ENCODE results near the gene JAK1. TPM values are rescaled to one million over a fixed set of nuclear protein-coding genes. Genes with fewer than 3 reads are reported as not detected.

JAK1 gene
- total and polyA plus RNA-seq, 2 experiments from 2014 or later = 90.8 to 124 TPM

DNA sequence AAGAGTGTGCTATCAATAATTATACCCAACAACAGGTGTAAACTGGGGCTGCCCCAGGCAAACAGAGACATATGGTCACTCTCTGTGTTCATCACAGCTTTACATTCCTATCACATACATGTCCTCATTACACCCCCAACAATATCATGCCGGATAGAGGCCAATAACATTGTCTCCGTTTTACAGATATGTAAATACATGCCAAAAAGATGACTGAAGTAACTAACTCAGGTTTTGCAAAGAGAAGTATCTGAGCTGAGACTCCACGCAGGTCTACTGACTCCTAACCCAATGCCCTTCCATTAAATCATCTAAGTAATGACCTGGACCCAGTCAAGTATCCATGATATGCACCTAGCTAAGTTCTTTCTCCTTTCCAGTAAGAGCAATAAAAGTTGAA, 55.0 kb downstream of the JAK1 start:
- Histone ChIP-seq H3K4me1 (ENCODE audit: insufficient read depth) (peaks cover 48% of the 10 kb centered on the region), H3K4me2 (ENCODE audit: unreplicated experiment) (peak overlapping the region; percentile 58), H4K20me1 (ENCODE audit: insufficient read depth) (no peaks in the 10 kb centered on the region), H3K27ac (peak overlapping the region; percentile 80), H3K36me3 (ENCODE audit: low read depth) (no peaks in the 10 kb centered on the region), H3F3A (ENCODE audit: insufficient read depth) (peaks cover 19% of the 10 kb centered on the region), H3K27me3 (replicated peaks; ENCODE audit: insufficient read depth) (no peaks in the 10 kb centered on the region), H3K9me3 (ENCODE audit: low read depth) (no peaks in the 10 kb centered on the region), H3K9ac (peak overlapping the region; percentile 44; the same call in 1 of the 2 replicates), H3K4me3 (no peak overlapping the region), H2AFZ (no peak overlapping the region), H3K9me2 (ENCODE audit: insufficient read depth) (no peaks in the 10 kb centered on the region), H3K79me2 (ENCODE audit: insufficient read depth) (peaks cover 98% of the 10 kb centered on the region)
- 73 to 81% methylated on average over 3 of the region's 3 CpGs for WGBS, 2 experiments (ENCODE audit: low coverage in 1 of 2, low lambda C conversion rate in 2 of 2, missing lambda C conversion rate in 2 of 2)
- TF ChIP-seq EZH2 (IDR thresholded peaks at IDR 0.05; ENCODE audit: insufficient read depth, poor library complexity, severe bottlenecking) (no peak), EZH2phosphoT487 (IDR thresholded peaks at IDR 0.05; ENCODE audit: insufficient read depth, low read depth) (no peak)
- in situ Hi-C loops (cut with MboI) = no loop called here
- no peak for DNase-seq

DNA sequence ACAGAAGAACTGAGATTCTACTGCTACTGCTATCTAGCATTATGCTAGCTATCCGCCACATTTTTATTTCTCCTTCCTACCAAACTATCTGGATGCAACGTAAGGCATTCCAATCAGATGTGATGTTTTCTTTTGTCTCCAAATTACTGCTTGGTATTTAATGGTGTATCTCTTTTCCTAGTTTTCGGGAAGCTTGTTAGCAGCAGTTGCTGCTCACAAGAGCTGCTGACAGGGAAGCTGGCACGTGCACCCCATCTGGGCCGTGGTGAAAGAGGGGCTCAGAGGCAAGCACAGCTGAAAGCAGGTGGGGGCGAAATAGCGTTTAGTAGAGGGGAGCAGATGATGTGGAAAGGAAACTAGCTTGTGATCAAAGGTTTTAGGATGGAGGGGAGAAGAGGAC, 57.3 kb downstream of the JAK1 start:
- H3K79me2 ChIP-seq (ENCODE audit: insufficient read depth) = peaks cover 98% of the 10 kb centered on the region
- in situ Hi-C loops (cut with MboI) = no loop called here
- no peaks in the 10 kb centered on the region for H4K20me1 ChIP-seq (ENCODE audit: insufficient read depth)
- no peak overlapping the region for H3K9ac ChIP-seq
- H3K4me1 ChIP-seq (ENCODE audit: insufficient read depth) = peaks cover 38% of the 10 kb centered on the region
- no peaks in the 10 kb centered on the region for H3K9me2 ChIP-seq (ENCODE audit: insufficient read depth)
- H3F3A ChIP-seq (ENCODE audit: insufficient read depth) = peaks cover 12% of the 10 kb centered on the region
- peak; percentile 31 for DNase-seq
- no peak overlapping the region for H3K4me3 ChIP-seq
- 32 to 34% methylated on average over 7 of the region's 7 CpGs for WGBS, 2 experiments (ENCODE audit: low coverage in 1 of 2, low lambda C conversion rate in 2 of 2, missing lambda C conversion rate in 2 of 2)
- H3K4me2 ChIP-seq (ENCODE audit: unreplicated experiment) = peak overlapping the region; percentile 32
- H3K27ac ChIP-seq = peak overlapping the region; percentile 21; the same call in 1 of the 2 replicates
- H3K27me3 ChIP-seq (replicated peaks; ENCODE audit: insufficient read depth) = no peaks in the 10 kb centered on the region
- no peak overlapping the region for H2AFZ ChIP-seq
- no peaks in the 10 kb centered on the region for H3K9me3 ChIP-seq (ENCODE audit: low read depth)
- no peaks in the 10 kb centered on the region for H3K36me3 ChIP-seq (ENCODE audit: low read depth)
- TF ChIP-seq EZH2 (IDR thresholded peaks at IDR 0.05; ENCODE audit: insufficient read depth, poor library complexity, severe bottlenecking) = no peak
- no peak for TF ChIP-seq EZH2phosphoT487 (IDR thresholded peaks at IDR 0.05; ENCODE audit: insufficient read depth, low read depth)

DNA sequence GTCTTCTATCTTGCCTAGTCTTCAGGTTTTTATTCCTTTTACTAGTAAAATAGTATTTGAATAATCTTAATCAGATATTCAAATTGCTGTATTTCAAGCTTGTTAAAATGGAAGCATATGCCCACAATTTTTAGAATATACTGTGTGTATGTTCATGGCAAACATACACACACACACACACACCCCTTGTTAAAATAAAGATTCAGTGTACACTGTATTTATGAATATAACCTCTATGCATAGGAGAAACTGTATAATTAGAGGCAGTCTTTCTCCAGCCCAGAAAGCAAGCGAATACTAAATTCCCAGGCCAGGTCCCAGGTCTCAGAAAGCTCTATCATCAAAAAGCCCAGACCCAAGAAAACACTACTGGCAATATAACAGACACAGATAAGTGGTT, 57.8 kb downstream of the JAK1 start:
- 97 to 100% methylated on average over 1 of the region's 1 CpG for WGBS, 2 experiments (ENCODE audit: low coverage in 1 of 2, low lambda C conversion rate in 2 of 2, missing lambda C conversion rate in 2 of 2)
- no peak for DNase-seq

DNA sequence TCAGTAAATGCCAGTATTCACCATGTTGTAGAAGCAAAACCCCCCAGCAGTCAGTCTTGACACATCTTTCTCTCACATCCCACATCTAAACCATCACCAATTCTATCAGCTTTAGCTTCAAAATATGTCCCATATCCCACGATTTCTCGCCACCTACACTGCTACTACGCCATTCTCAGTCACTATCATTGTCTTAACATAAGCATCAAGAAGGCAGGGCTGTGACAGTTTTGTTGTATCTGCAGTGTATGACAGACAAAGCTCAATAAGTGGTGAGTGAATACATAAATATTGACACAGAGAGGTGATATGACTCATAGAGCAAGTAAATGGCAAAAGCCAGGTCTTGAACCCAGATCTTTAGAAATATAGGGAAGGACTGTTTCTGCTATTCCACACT, 59.9 kb downstream of the JAK1 start:
- Histone ChIP-seq H4K20me1 (ENCODE audit: insufficient read depth) (no peaks in the 10 kb centered on the region), H3K9me3 (ENCODE audit: low read depth) (no peaks in the 10 kb centered on the region), H3K4me3 (no peak overlapping the region), H3K27me3 (replicated peaks; ENCODE audit: insufficient read depth) (no peaks in the 10 kb centered on the region), H3F3A (ENCODE audit: insufficient read depth) (peaks cover 12% of the 10 kb centered on the region), H3K36me3 (ENCODE audit: low read depth) (no peaks in the 10 kb centered on the region), H3K79me2 (ENCODE audit: insufficient read depth) (peaks cover 99% of the 10 kb centered on the region), H3K4me1 (ENCODE audit: insufficient read depth) (peaks cover 25% of the 10 kb centered on the region), H3K9ac (no peak overlapping the region), H3K27ac (no peak overlapping the region), H2AFZ (no peak overlapping the region), H3K4me2 (ENCODE audit: unreplicated experiment) (no peak overlapping the region), H3K9me2 (ENCODE audit: insufficient read depth) (no peaks in the 10 kb centered on the region)
- TF ChIP-seq EZH2phosphoT487 (IDR thresholded peaks at IDR 0.05; ENCODE audit: insufficient read depth, low read depth) = no peak
- TF ChIP-seq EZH2 (IDR thresholded peaks at IDR 0.05; ENCODE audit: insufficient read depth, poor library complexity, severe bottlenecking) = no peak
- no peak for DNase-seq
- WGBS, 2 experiments (ENCODE audit: low coverage in 1 of 2, low lambda C conversion rate in 2 of 2, missing lambda C conversion rate in 2 of 2) = 93 to 97% methylated on average over 3 of the region's 3 CpGs
- in situ Hi-C loops (cut with MboI) = no loop called here

More for the DNA sequence above, 57.8 kb downstream of the JAK1 start:
- Histone ChIP-seq H3K9me2 (ENCODE audit: insufficient read depth) (no peaks in the 10 kb centered on the region), H3K27ac (peak overlapping the region; percentile 21; the same call in 1 of the 2 replicates), H3K36me3 (ENCODE audit: low read depth) (no peaks in the 10 kb centered on the region), H3F3A (ENCODE audit: insufficient read depth) (peaks cover 12% of the 10 kb centered on the region), H3K27me3 (replicated peaks; ENCODE audit: insufficient read depth) (no peaks in the 10 kb centered on the region), H3K4me3 (no peak overlapping the region), H3K9me3 (ENCODE audit: low read depth) (no peaks in the 10 kb centered on the region), H3K79me2 (ENCODE audit: insufficient read depth) (peaks cover 98% of the 10 kb centered on the region), H3K9ac (no peak overlapping the region), H3K4me2 (ENCODE audit: unreplicated experiment) (no peak overlapping the region), H2AFZ (no peak overlapping the region), H3K4me1 (ENCODE audit: insufficient read depth) (peaks cover 38% of the 10 kb centered on the region), H4K20me1 (ENCODE audit: insufficient read depth) (no peaks in the 10 kb centered on the region)
- in situ Hi-C loops (cut with MboI) = no loop called here
- TF ChIP-seq EZH2 (IDR thresholded peaks at IDR 0.05; ENCODE audit: insufficient read depth, poor library complexity, severe bottlenecking) (no peak), EZH2phosphoT487 (IDR thresholded peaks at IDR 0.05; ENCODE audit: insufficient read depth, low read depth) (no peak)

DNA sequence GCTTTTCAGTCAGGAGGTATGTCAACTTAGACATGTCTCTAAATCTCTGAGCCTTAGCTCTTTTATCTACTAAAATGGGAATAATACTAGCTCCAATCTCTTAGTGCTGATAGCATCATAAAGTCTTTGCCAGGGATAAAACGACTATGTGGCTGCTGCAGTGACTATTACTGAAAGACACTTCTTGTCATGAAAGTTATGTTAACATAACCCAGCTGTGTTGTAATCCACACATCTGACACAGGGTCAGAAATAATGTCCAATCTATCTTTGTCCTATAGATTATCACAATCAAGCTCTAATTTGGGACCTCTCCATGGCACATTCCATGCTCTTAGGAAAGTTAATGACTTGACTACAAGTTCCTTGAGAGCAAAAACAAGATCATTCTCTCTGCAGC, 62.8 kb downstream of the JAK1 start:
- H3K79me2 ChIP-seq (ENCODE audit: insufficient read depth) = peaks cover 100% of the 10 kb centered on the region

More for the DNA sequence above, 62.8 kb downstream of the JAK1 start:
- Histone ChIP-seq H3F3A (ENCODE audit: insufficient read depth) (peaks cover 12% of the 10 kb centered on the region), H3K27ac (no peak overlapping the region), H2AFZ (no peak overlapping the region), H3K4me1 (ENCODE audit: insufficient read depth) (peaks cover 19% of the 10 kb centered on the region), H3K9me2 (ENCODE audit: insufficient read depth) (no peaks in the 10 kb centered on the region), H3K4me3 (no peak overlapping the region), H4K20me1 (ENCODE audit: insufficient read depth) (no peaks in the 10 kb centered on the region), H3K9ac (no peak overlapping the region), H3K9me3 (ENCODE audit: low read depth) (no peaks in the 10 kb centered on the region), H3K27me3 (replicated peaks; ENCODE audit: insufficient read depth) (no peaks in the 10 kb centered on the region), H3K36me3 (ENCODE audit: low read depth) (no peaks in the 10 kb centered on the region), H3K4me2 (ENCODE audit: unreplicated experiment) (no peak overlapping the region)
- WGBS, 2 experiments (ENCODE audit: low coverage in 1 of 2, low lambda C conversion rate in 2 of 2, missing lambda C conversion rate in 2 of 2) = 5 to 13% methylated on average over 1 of the region's 1 CpG
- no peak for DNase-seq
- in situ Hi-C loops (cut with MboI) = no loop called here
- TF ChIP-seq EZH2phosphoT487 (IDR thresholded peaks at IDR 0.05; ENCODE audit: insufficient read depth, low read depth) = no peak
- no peak for TF ChIP-seq EZH2 (IDR thresholded peaks at IDR 0.05; ENCODE audit: insufficient read depth, poor library complexity, severe bottlenecking)

All from GM23248 (cell line).